NCI-H1048 (cell line): ENCODE measurements around the gene NAPEPLD.
"Not testable (repeated sequence)": the region's sequence is repeated elsewhere in the genome, so short reads cannot be mapped to it uniquely, and the experiment has no call there.

ENCODE experiments used
- DNase-seq: peaks from one replicate; lab custom pipeline; 2025; lab: John Stamatoyannopoulos, UW

NAPEPLD gene

DNA sequence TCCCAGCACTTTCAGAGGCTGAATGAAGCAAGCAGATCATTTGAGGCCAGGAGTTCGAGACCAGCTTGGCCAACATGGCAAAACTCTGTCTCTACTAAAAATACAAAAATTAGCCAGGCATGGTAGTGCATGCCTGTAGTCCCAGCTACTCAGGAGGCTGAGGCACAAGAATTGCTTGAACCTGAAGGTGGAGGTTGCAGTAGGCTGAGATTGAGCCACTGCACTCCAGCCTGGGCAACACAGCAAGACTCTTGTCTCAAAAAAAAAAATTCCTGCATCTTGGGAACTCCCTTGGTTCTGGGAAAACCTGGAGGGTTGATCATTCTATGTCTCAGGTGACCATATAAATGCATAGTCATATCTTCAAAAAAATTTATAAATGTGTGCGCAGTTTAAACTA, 4.1 kb downstream of the NAPEPLD start:
- DNase-seq, result not testable (repeated sequence)

GRCh38 chr7:103143868-103144267, 5.0 kb downstream of the NAPEPLD start:
- DNase-seq, result no peak

- DNase-seq, result no peak
Observed at GRCh38 chr7:103142494-103142893, 6.4 kb downstream of the NAPEPLD start.

- no peak for DNase-seq
Observed at GRCh38 chr7:103141753-103142404, 7.0 kb downstream of the NAPEPLD start.

DNA sequence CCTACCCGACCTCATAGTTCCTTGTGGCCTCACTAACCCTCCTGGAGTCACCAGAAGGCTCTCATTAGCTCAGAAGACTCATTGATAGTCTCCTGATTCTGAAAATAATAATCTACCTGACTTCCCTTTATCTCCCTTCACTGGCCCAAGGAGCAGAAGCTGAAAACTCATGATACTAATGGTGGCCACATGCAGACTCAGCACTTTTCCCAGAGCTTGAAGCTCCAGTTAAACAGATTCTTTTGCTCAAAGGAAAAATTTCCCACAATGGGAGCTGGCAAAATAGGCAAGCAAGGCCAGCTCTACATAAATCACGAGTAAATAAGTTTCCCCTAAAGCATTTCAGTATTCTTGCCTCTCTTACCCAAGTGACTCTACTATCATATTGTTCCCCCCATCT, 8.2 kb downstream of the NAPEPLD start:
- no peak for DNase-seq

DNA sequence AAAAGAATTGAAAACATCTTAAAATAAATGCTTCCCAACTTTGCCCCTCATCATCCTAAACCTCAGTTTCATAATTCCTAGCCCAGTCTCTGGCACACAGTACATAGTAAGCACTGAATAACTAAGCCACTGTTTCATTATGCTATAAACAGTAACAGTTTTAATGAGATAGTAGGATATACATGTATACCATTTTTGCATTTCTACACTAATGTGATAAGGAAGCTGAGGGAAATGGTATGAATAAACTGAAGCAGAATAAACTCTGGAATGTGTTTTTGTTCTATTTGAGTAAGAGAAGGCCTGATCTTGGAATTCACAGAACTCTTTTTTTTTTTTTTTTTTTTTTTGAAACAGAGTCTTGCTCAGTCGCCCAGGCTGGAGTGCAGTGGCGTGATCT, 8.8 kb downstream of the NAPEPLD start:
- DNase-seq, result no peak

DNA sequence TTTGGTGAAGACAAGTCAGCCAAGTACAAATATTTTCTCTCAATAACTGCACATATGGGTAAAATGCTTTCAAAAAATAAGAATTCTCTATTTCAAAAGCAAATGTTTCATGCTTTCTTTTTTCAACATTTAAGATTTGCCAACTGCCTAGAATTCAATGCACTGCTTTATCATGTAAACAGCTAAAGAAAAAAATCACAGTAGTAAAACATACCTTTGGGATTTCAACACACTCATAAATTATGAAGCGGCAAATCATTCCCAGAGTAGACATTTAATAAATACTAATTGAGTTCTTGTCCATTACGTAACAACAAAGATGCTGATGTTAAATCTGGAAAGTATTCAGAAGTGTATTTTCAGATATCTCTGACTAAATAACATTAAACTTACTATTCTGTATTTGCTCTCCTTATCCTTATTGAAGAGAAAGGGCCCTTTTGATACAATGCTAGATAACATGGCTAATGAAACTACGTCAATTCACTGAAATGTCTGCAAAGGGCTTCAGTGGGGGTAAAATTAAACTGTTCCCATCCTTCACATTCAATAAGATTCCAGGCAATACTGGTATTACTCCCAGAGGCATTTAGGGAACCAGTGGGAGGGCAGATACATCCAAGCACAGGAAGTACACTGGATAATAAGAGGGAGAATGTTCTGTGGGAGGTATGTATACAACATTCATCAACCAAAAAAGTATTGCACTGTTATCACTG, 13.9 kb downstream of the NAPEPLD start:
- no peak for DNase-seq

- no peak for DNase-seq
Observed at GRCh38 chr7:103132995-103133688, 15.8 kb downstream of the NAPEPLD start.

GRCh38 chr7:103130901-103131624, 17.8 kb downstream of the NAPEPLD start:
- no peak for DNase-seq

- no peak for DNase-seq
Observed at GRCh38 chr7:103129702-103130549, 19.0 kb downstream of the NAPEPLD start.

DNA sequence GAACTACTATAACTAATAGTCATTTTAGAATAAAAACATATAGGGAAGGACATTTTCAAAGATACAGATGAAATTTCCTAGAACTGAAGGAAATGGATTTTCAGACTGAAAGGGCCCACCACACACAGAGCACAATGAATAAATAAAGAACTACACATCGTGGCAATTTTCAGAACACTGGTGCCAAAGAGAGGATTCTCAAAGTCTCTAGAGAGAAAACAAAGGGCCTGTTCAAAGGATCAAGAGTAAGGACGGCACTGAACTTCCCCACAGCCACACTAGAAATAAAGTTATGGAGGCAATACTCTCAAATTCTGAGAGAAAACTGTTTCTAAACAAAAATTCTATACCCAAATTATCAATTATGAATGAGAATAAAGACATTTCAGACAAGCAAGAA, 21.9 kb downstream of the NAPEPLD start:
- no peak for DNase-seq

DNA sequence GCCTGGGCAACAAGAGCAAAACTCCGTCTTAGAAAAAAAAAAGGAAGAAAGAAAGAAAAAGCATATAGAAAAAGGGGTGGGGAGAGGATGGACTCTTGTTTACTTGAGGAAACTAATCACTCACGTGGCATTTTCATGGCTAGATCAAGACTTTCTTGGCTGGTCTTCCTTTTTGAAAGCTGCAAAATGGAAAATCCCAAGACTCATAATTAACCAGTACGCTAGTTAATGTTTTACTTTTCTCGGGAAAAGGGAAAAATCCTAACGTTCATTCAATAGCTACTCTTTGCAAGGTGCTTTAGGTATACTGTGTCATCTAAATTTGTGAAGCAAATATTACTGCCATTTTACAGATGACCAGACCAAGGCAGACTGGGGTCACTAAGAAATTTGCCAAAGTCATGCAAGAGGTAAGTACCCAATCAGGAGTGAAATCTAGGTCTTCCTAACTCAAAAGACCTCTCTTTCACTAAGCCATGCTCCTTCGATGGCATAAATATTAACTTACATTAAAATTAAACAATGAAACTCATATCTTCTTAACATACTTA, 24.4 kb downstream of the NAPEPLD start:
- no peak for DNase-seq

GRCh38 chr7:103123529-103123928, 25.4 kb downstream of the NAPEPLD start:
- no peak for DNase-seq

DNA sequence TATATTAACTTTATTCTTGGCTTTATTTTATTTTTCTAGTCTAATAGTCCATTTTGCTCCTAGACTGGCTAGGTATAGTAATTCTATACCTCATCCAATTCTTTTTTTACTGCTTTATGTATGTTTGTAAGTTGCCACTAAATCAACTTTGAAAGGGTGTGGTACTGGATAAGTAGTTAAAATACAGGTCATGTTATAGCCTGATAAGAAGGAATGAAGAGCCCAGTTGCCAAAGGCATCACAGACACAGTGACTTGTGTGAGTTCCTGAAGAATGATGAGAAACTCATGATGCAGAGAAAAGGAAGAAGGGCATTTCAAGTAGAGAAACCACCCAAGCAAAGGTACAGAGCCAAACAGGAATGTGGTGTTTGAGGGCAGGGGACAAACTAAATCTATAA, 27.3 kb downstream of the NAPEPLD start:
- DNase-seq, result no peak

GRCh38 chr7:103120362-103120761, 28.5 kb downstream of the NAPEPLD start:
- no peak for DNase-seq

DNA sequence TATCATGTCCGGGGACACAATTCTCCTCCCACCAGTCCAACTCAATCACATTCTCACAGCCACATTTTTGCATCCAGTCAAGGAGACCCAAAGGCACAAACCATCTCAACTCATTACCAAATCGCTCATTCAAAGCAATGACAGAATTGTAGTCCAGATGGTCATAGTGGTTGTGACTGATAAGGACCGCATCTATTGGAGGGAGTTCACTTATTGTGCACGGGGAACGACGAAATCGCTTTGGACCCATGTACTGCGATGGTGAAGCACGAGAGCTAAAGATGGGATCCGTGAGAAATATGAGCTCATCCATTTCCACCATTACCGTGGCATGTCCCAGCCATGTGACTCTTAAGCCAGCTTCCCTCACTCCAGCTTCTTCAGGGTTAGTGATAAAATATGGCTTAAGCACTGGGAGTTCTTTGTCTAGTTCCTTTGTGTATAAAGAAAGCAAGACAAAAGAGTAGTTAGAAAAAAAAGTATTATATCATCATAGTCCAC, 29.1 kb downstream of the NAPEPLD start:
- DNase-seq, result no peak

DNA sequence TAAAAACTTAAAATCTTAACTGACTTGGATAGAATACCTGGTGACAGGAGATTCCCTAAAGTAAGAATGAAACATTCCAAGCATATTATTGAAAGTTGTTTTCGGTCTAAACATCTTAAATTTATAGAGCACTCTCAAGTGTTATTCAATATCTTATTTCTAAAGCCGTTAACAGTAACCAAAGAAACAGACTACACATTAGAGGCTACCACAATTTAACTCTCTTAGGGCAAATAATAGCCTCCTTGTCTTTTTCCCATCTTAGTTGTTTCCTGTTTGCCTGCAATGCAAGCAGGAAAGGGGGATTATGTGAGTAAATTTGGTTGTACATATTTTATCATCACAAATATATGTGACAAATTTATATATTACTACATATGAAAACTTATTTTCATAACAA, 31.4 kb downstream of the NAPEPLD start:
- no peak for DNase-seq

GRCh38 chr7:103116991-103117390, 31.9 kb downstream of the NAPEPLD start:
- no peak for DNase-seq

GRCh38 chr7:103116511-103116910, 32.4 kb downstream of the NAPEPLD start:
- DNase-seq, result no peak

DNA sequence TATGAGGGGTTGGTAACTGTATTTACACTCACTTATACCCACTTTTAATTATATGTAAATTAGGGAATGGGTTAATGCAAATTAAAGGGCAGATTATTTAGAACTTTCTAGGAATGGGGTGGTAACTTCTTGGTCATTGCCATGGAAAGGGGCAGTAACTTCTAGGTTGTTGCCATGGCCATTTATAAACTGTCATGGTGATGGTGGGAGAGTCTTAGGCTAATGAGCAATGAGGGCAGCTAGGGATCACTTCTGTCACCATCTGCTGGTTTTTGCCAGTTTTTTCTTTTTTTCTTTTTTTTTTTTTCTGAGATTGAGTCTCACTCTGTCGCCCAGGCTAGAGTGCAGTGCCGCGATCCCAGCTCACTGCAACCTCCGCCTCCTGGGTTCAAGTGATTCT, 33.1 kb downstream of the NAPEPLD start:
- DNase-seq, result no peak

GRCh38 chr7:103114576-103115008, 34.3 kb downstream of the NAPEPLD start:
- DNase-seq, result no peak
